BLaER1 treated with 17β-estradiol and CSF1 and Interleukin-3, amounts not matched to agents 10 nM and 100 nM (cell line): ENCODE results near the gene SURF6.
A peak's percentile ranks its signal among the peaks of the same experiment; 100 is the strongest.

ENCODE experiments used
- H3K27ac ChIP-seq, 11 experiments: shearing (Covaris generic); formaldehyde crosslinking; 2 replicates each; pipeline ENCODE4 v1.8.1; 2022
- H3K27me3 ChIP-seq, 11 experiments: shearing (Covaris generic); formaldehyde crosslinking; 2 replicates each; pipeline ENCODE4 v1.8.1; 2022
- H3K36me3 ChIP-seq, 11 experiments: shearing (Covaris generic); formaldehyde crosslinking; 2 replicates each; pipeline ENCODE4 v1.8.1; 2022
- H3K4me1 ChIP-seq, 10 experiments: shearing (Covaris generic); formaldehyde crosslinking; 2 replicates each; pipeline ENCODE4 v1.8.1; 2022
- H3K4me2 ChIP-seq, 11 experiments: shearing (Covaris generic); formaldehyde crosslinking; 2 replicates each; pipeline ENCODE4 v1.8.1; 2022
- H3K4me3 ChIP-seq, 10 experiments: shearing (Covaris generic); formaldehyde crosslinking; 2 replicates each; pipeline ENCODE4 v1.8.1; 2022
- H3K9ac ChIP-seq, 11 experiments: shearing (Covaris generic); formaldehyde crosslinking; 2 replicates each; pipeline ENCODE4 v1.8.1; 2022
- H3K9me3 ChIP-seq, 11 experiments: shearing (Covaris generic); formaldehyde crosslinking; replicated peaks in 1 of 11; 2 replicates each; pipeline ENCODE4 v1.8.1; 2022
- H4K20me1 ChIP-seq, 11 experiments: shearing (Covaris generic); formaldehyde crosslinking; 2 replicates each; pipeline ENCODE4 v1.8.1; 2022
- Cebpa-rat ChIP-seq, 11 experiments: shearing (Covaris generic); IDR thresholded peaks; 2 replicates each; pipeline ENCODE4 v1.8.1; 2022

SURF6 gene

GRCh38 chr9:133370685-133371084 is 34.7 kb upstream of the SURF6 start:
- Histone ChIP-seq H3K4me1 (peaks cover 37 to 64% (median 59%) of the 10 kb centered on the region in 10 experiments), H3K27me3 (no peaks in the 10 kb centered on the region), H3K27ac (no peak overlapping the region), H4K20me1 (peaks cover 88 to 100% (median 99%) of the 10 kb centered on the region in 11 experiments), H3K36me3 (peaks cover 72 to 86% (median 83%) of the 10 kb centered on the region in 11 experiments), H3K4me3 (no peak overlapping the region), H3K4me2 (peak overlapping the region in 10 of 11 experiments; percentile 38 to 99 (median 84); a peak in 11 of 22 replicates), H3K9ac (peak overlapping the region in 7 of 11 experiments; percentile 34 to 98 (median 98); a peak in 9 of 22 replicates), H3K9me3 (no peaks in the 10 kb centered on the region)
- no peak for TF ChIP-seq Cebpa-rat (IDR thresholded peaks at IDR 0.05)

DNA sequence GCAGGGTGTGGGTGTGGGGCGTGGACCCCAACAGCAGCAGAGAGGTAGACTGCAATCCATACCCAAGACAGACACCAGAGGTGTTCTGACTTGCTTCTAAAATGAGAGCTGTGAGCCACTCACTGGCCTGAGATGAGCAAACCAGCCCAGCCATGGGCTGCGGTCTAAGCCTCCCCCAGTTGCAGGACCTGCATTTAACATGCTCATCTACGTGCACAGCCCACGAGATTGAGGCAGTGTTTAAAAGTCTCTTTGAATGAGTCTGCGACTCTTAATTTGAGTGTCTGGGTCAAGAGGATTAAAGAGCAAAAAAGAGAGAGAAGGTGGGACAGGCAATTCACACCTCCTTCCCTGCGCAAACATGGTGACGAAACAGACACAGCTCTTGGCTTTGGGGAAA is 33.9 kb upstream of the SURF6 start:
- peak overlapping the region in 8 of 11 experiments; percentile 4 to 98 (median 30); a peak in 5 of 22 replicates for H3K9ac ChIP-seq
- H4K20me1 ChIP-seq: peaks cover 95 to 100% (median 100%) of the 10 kb centered on the region in 11 experiments
- H3K27me3 ChIP-seq: no peaks in the 10 kb centered on the region
- H3K4me2 ChIP-seq: peak overlapping the region in 6 of 11 experiments; percentile 7 to 35 (median 25); a peak in 7 of 22 replicates
- peaks cover 79 to 93% (median 91%) of the 10 kb centered on the region in 11 experiments for H3K36me3 ChIP-seq
- no peaks in the 10 kb centered on the region for H3K9me3 ChIP-seq
- no peak overlapping the region for H3K4me3 ChIP-seq
- H3K4me1 ChIP-seq: peaks cover 37 to 64% (median 61%) of the 10 kb centered on the region in 10 experiments
- TF ChIP-seq Cebpa-rat (IDR thresholded peaks at IDR 0.05): no peak
- H3K27ac ChIP-seq: no peak overlapping the region; a peak in 1 of 22 replicates

DNA sequence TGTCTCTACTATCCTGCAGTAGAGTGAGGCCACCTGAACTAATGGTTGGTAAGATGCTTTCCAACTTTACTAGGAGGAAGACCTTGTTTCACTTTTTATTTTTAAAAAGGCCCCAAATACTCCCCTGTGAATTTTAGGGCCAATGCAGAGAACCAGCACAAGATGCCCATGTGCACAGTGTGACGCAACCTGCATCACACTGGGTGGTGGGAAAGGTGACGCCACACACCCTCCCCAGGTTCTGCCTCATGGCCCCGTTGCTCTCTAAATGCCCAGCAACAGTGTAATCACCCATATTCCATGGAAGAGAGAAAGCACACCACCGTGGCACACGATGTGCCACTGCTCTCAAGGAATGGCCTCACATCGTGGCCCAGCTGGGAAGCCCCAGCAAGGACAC is 33.4 kb upstream of the SURF6 start:
- Histone ChIP-seq H3K9me3 (no peaks in the 10 kb centered on the region), H3K4me1 (peaks cover 37 to 63% (median 57%) of the 10 kb centered on the region in 10 experiments), H3K4me3 (no peak overlapping the region), H3K4me2 (peak overlapping the region in 7 of 11 experiments; percentile 2 to 35 (median 21); a peak in 8 of 22 replicates), H3K27me3 (no peaks in the 10 kb centered on the region), H4K20me1 (peaks cover 97 to 100% (median 99%) of the 10 kb centered on the region in 11 experiments), H3K9ac (peak overlapping the region in 10 of 11 experiments; percentile 4 to 45 (median 27); a peak in 6 of 22 replicates), H3K27ac (no peak overlapping the region; a peak in 1 of 22 replicates), H3K36me3 (peaks cover 83 to 98% (median 95%) of the 10 kb centered on the region in 11 experiments)
- TF ChIP-seq Cebpa-rat (IDR thresholded peaks at IDR 0.05): 0 out of 22 replicates have a peak, but pooled peaks of 1 of the 11 experiments have one; percentile 14

DNA sequence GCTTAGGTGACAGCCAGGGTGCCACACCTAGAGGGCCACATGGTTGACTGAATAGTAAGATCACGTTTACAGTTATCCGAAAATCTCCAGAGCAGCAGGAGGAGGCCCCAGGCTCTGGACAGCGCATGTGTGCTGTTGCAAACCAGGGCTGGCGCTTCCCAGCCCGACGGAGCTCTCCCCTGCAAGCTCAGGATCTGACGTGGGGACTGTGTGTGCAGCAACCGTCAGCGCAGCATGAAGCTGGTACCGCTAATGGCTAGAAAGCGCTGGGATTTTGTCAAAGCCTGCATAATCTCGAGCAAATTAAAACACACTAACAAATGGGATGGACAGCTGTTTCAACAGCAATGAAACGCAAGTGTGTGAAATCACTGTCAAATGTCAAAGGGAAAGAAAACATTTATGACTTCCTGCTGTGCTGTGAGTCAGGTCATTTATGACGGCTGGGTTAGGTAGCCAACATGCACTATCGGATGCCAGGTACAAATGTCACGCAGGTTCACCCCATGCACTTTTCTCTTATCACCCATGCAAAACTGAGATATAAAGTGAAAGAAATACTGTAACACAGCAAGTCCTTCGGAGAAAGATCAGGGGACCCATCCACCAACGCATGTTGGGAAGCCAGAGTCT is 32.4 kb upstream of the SURF6 start:
- H3K4me1 ChIP-seq: peaks cover 26 to 53% (median 47%) of the 10 kb centered on the region in 10 experiments
- H3K4me2 ChIP-seq: no peak overlapping the region; a peak in 1 of 22 replicates
- H3K9me3 ChIP-seq: no peaks in the 10 kb centered on the region
- TF ChIP-seq Cebpa-rat (IDR thresholded peaks at IDR 0.05): no peak
- peaks cover 89 to 100% (median 99%) of the 10 kb centered on the region in 11 experiments for H3K36me3 ChIP-seq
- peaks cover 91 to 100% (median 98%) of the 10 kb centered on the region in 11 experiments for H4K20me1 ChIP-seq
- H3K27me3 ChIP-seq: no peaks in the 10 kb centered on the region
- no peak overlapping the region for H3K4me3 ChIP-seq
- peak overlapping the region in 5 of 11 experiments; percentile 4 to 45 (median 34); a peak in 5 of 22 replicates for H3K9ac ChIP-seq
- no peak overlapping the region for H3K27ac ChIP-seq

- Histone ChIP-seq H3K4me1 (peaks cover 20 to 47% (median 41%) of the 10 kb centered on the region in 10 experiments), H4K20me1 (peaks cover 90 to 100% (median 98%) of the 10 kb centered on the region in 11 experiments), H3K9me3 (no peaks in the 10 kb centered on the region), H3K4me3 (no peak overlapping the region), H3K9ac (peak overlapping the region in 1 of 11 experiments; percentile 3; a peak in 1 of 22 replicates), H3K4me2 (no peak overlapping the region), H3K36me3 (peaks cover 89 to 100% (median 99%) of the 10 kb centered on the region in 11 experiments), H3K27me3 (no peaks in the 10 kb centered on the region), H3K27ac (no peak overlapping the region)
- no peak for TF ChIP-seq Cebpa-rat (IDR thresholded peaks at IDR 0.05)
Measured at GRCh38 chr9:133367778-133368177, 31.8 kb upstream of the SURF6 start.

DNA sequence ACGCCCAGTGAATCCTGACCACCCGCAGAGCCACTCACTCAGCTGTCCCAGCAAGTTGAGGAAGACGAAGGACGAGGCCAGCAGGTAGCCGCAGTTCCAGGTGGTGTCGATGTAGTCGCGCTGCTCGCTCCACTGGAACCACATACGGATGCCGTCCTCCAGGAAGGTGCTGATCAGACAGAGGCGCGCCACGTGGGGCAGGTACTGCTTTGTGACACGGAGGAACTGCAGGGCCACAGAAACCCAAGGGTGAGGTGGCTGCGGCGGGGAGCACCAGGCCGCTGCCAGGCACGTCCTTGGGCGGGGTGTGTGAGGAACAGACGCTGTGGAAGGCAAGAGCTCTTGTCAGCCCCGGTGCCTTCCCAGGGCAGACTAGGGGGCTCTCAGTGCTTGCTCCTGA is 31.2 kb upstream of the SURF6 start:
- H3K27me3 ChIP-seq: no peaks in the 10 kb centered on the region
- no peak overlapping the region for H3K4me2 ChIP-seq
- H3K27ac ChIP-seq: no peak overlapping the region
- no peaks in the 10 kb centered on the region for H3K9me3 ChIP-seq
- H4K20me1 ChIP-seq: peaks cover 90 to 100% (median 98%) of the 10 kb centered on the region in 11 experiments
- no peak overlapping the region for H3K4me3 ChIP-seq
- no peak overlapping the region for H3K9ac ChIP-seq
- peaks cover 18 to 45% (median 39%) of the 10 kb centered on the region in 10 experiments for H3K4me1 ChIP-seq
- peaks cover 90 to 100% (median 99%) of the 10 kb centered on the region in 11 experiments for H3K36me3 ChIP-seq
- TF ChIP-seq Cebpa-rat (IDR thresholded peaks at IDR 0.05): no peak

DNA sequence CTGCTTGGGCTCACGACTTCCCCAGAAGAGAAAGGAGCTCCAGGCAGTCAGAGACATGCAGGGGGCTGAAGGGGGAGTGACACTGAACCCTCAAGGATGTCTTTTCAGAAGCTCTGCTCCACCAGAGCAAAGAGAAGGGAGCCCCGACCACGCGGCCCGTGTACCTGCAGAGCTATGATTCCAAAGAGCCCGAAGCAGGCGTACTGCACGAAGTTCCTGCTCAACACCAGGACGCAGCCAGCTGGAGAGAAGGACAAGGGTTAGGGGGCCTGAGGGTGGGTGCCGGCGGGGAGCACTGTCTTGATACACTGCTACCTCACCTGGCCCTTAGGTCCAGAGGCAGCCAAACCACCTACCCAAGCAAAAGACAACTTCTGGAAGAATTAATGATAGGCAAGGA is 30.4 kb upstream of the SURF6 start:
- no peak overlapping the region for H3K27ac ChIP-seq
- peaks cover 18 to 45% (median 39%) of the 10 kb centered on the region in 10 experiments for H3K4me1 ChIP-seq
- H3K9ac ChIP-seq: no peak overlapping the region; a peak in 1 of 22 replicates
- no peaks in the 10 kb centered on the region for H3K9me3 ChIP-seq
- TF ChIP-seq Cebpa-rat (IDR thresholded peaks at IDR 0.05): no peak
- peaks cover 88 to 100% (median 98%) of the 10 kb centered on the region in 11 experiments for H4K20me1 ChIP-seq
- no peaks in the 10 kb centered on the region for H3K27me3 ChIP-seq
- no peak overlapping the region for H3K4me3 ChIP-seq
- no peak overlapping the region for H3K4me2 ChIP-seq
- peaks cover 94 to 100% (median 99%) of the 10 kb centered on the region in 11 experiments for H3K36me3 ChIP-seq

- H3K4me2 ChIP-seq: peak overlapping the region in 3 of 11 experiments; percentile 66 to 80 (median 77); a peak in 5 of 22 replicates
- peak overlapping the region in 5 of 11 experiments; percentile 12 to 93 (median 34); a peak in 5 of 22 replicates for H3K9ac ChIP-seq
- no peak for TF ChIP-seq Cebpa-rat (IDR thresholded peaks at IDR 0.05)
- peak overlapping the region in 2 of 11 experiments; percentile 66 to 95; a peak in 1 of 22 replicates for H3K27ac ChIP-seq
- peaks cover 81 to 100% (median 93%) of the 10 kb centered on the region in 11 experiments for H3K36me3 ChIP-seq
- H3K4me1 ChIP-seq: peaks cover 34 to 59% (median 51%) of the 10 kb centered on the region in 10 experiments
- H3K9me3 ChIP-seq: no peaks in the 10 kb centered on the region
- H4K20me1 ChIP-seq: peaks cover 70 to 100% (median 97%) of the 10 kb centered on the region in 11 experiments
- H3K27me3 ChIP-seq: no peaks in the 10 kb centered on the region
- no peak overlapping the region for H3K4me3 ChIP-seq
Measured at GRCh38 chr9:133362359-133363044, 26.5 kb upstream of the SURF6 start.
